ENCODE data around the gene ZNF837. TPM values are rescaled to one million over a fixed set of nuclear protein-coding genes. Genes with fewer than 3 reads are reported as not detected.
A peak's percentile ranks its signal among the peaks of the same experiment; 100 is the strongest.

Gene ZNF837
- polyA plus RNA-seq, 1 donor (not counting 4 experiments of a cell fraction or from before 2014, with no cell fraction given), result 0.29 TPM

DNA sequence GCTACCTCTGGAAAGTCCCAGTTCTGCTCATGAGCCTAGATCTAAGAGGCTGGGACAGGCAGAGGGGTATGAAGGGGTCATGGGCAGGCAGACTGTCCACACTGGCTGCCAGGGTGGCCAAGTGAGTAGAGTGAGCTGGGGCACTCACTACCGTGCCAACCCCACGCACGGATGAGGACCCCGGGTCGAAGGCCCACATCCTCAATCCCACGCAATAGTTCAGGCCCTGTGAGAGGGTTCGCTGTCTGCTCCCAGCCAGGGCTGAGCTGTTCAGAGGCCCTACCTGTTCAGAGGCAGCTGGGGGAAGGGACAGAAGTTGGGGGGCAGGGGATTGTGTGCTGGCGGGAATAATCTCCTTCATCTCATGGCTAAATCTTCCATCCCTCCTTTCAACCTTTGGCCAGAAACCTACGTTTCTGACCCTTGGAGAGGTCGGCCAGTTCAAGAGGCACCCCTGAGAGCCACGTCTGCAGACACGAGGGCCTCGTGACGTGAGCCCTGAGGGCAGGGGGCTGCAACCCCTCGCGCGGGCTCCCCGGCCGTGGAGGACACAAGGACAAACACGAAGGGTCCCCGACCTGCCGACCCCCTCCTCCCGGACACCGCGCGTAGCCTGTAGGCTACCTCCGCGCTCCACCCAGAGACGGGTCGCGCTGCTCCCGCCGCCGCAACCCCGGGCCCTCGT is 5.2 kb upstream of the ZNF837 start:
- FAIRE-seq, result no peak
- no peak for TF ChIP-seq EZH2 (IDR thresholded peaks at IDR 0.05; ENCODE audit: low read length)
- TF ChIP-seq, protein P1, sequence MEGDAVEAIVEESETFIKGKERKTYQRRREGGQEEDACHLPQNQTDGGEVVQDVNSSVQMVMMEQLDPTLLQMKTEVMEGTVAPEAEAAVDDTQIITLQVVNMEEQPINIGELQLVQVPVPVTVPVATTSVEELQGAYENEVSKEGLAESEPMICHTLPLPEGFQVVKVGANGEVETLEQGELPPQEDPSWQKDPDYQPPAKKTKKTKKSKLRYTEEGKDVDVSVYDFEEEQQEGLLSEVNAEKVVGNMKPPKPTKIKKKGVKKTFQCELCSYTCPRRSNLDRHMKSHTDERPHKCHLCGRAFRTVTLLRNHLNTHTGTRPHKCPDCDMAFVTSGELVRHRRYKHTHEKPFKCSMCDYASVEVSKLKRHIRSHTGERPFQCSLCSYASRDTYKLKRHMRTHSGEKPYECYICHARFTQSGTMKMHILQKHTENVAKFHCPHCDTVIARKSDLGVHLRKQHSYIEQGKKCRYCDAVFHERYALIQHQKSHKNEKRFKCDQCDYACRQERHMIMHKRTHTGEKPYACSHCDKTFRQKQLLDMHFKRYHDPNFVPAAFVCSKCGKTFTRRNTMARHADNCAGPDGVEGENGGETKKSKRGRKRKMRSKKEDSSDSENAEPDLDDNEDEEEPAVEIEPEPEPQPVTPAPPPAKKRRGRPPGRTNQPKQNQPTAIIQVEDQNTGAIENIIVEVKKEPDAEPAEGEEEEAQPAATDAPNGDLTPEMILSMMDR (optimal IDR thresholded peaks at IDR 0.05 in 1 of 3, IDR thresholded peaks at IDR 0.05 in 1 of 3, conservative IDR thresholded peaks at IDR 0.05 in 1 of 3; ENCODE audit: extremely low read depth in 1 of 3, insufficient read depth in 2 of 3, low read length in 3 of 3), result no peak
- DNase-seq (ENCODE audit: low read depth, low spot score), result no peak

DNA sequence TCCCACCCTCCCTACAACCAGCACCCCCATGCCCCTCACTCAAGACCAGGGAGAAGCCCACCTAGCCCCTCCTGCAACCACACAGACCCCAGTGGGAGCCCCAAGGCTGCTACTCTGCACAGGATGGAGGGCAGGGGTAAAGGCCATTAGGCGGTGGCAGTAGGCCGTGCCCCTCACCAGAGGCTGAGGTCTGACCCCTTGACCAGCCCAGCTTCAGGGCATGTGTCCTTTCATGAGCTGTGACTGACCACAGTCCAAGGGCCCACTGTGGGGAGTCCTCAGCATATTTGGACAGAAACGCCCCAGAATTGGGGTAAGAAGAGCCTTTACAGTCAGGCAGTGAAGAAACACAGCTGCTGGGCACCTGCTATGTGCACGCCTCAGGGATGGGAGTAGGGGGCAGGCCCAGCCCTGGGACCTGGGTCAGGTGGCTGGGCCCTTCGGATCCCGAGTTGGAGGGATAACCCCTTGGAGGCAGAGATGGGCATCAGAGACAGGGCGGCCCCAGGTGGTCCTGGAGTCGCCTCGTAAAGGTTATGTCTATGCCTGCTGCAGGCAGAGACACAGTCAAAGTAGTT is 4.6 kb upstream of the ZNF837 start:
- Histone ChIP-seq H3K4me3 (ENCODE audit: control insufficient read depth in 2 of 3, extremely low read depth in 1 of 3, insufficient read depth in 2 of 3, low read depth in 1 of 3, low read length in 3 of 3) (peak overlapping the region; percentile 77 to 91 (median 89)), H3K36me3 (ENCODE audit: control insufficient read depth in 2 of 2, extremely low read depth in 1 of 2, insufficient read depth in 2 of 2, low read length in 2 of 2) (peaks cover 3 to 18% of the 10 kb centered on the region in 2 experiments), H3K27me3 (ENCODE audit: control insufficient read depth, extremely low read depth, insufficient read depth, low read length) (no peaks in the 10 kb centered on the region), H4K20me1 (ENCODE audit: control insufficient read depth, extremely low read depth, insufficient read depth, low read length) (peaks cover 5% of the 10 kb centered on the region), H3K9me1 (ENCODE audit: control insufficient read depth, extremely low read depth, insufficient read depth, low read length) (no peaks in the 10 kb centered on the region), H3K79me2 (ENCODE audit: control insufficient read depth, insufficient read depth, low read length) (peaks cover 50% of the 10 kb centered on the region), H2AFZ (ENCODE audit: control insufficient read depth, low read length) (no peak overlapping the region), H3K27ac (ENCODE audit: control insufficient read depth, insufficient read depth, low read length) (peak overlapping the region; percentile 98), H3K9me3 (ENCODE audit: control insufficient read depth, low read depth, low read length) (no peaks in the 10 kb centered on the region), H3K4me1 (ENCODE audit: control insufficient read depth, extremely low read depth, insufficient read depth, low read length) (peaks cover 32% of the 10 kb centered on the region), H3K9ac (ENCODE audit: control insufficient read depth, extremely low read depth, insufficient read depth, low read length) (peak overlapping the region; percentile 99), H3K4me2 (ENCODE audit: control insufficient read depth, extremely low read depth, insufficient read depth, low read depth, low read length) (peak overlapping the region; percentile 97)
- FAIRE-seq (no peak), DNase-seq (ENCODE audit: low read depth, low spot score) (no peak)
- dilution Hi-C loops (cut with MboI; ENCODE audit: extremely low pct_ligation_motif_present, low sequenced_read_pairs), result no loop called here
- TF ChIP-seq, protein P1 (optimal IDR thresholded peaks at IDR 0.05 in 1 of 3, IDR thresholded peaks at IDR 0.05 in 1 of 3, conservative IDR thresholded peaks at IDR 0.05 in 1 of 3; ENCODE audit: extremely low read depth in 1 of 3, insufficient read depth in 2 of 3, low read length in 3 of 3), result no peak
- TF ChIP-seq EZH2 (IDR thresholded peaks at IDR 0.05; ENCODE audit: low read length), result no peak

More for the DNA sequence above, 5.2 kb upstream of the ZNF837 start:
- Histone ChIP-seq H2AFZ (ENCODE audit: control insufficient read depth, low read length) (peak overlapping the region; percentile 74), H3K9me3 (ENCODE audit: control insufficient read depth, low read depth, low read length) (no peaks in the 10 kb centered on the region), H3K27ac (ENCODE audit: control insufficient read depth, insufficient read depth, low read length) (peak overlapping the region; percentile 98), H3K4me1 (ENCODE audit: control insufficient read depth, extremely low read depth, insufficient read depth, low read length) (peaks cover 35% of the 10 kb centered on the region), H3K4me3 (ENCODE audit: control insufficient read depth in 2 of 3, extremely low read depth in 1 of 3, insufficient read depth in 2 of 3, low read depth in 1 of 3, low read length in 3 of 3) (peak overlapping the region; percentile 77 to 91 (median 89)), H3K4me2 (ENCODE audit: control insufficient read depth, extremely low read depth, insufficient read depth, low read depth, low read length) (peak overlapping the region; percentile 97), H4K20me1 (ENCODE audit: control insufficient read depth, extremely low read depth, insufficient read depth, low read length) (peaks cover 11% of the 10 kb centered on the region), H3K9me1 (ENCODE audit: control insufficient read depth, extremely low read depth, insufficient read depth, low read length) (no peaks in the 10 kb centered on the region), H3K9ac (ENCODE audit: control insufficient read depth, extremely low read depth, insufficient read depth, low read length) (peak overlapping the region; percentile 99), H3K79me2 (ENCODE audit: control insufficient read depth, insufficient read depth, low read length) (peaks cover 56% of the 10 kb centered on the region), H3K36me3 (ENCODE audit: control insufficient read depth in 2 of 2, extremely low read depth in 1 of 2, insufficient read depth in 2 of 2, low read length in 2 of 2) (peaks cover 7 to 24% of the 10 kb centered on the region in 2 experiments), H3K27me3 (ENCODE audit: control insufficient read depth, extremely low read depth, insufficient read depth, low read length) (no peaks in the 10 kb centered on the region)
- dilution Hi-C loops (cut with MboI; ENCODE audit: extremely low pct_ligation_motif_present, low sequenced_read_pairs), result no loop called here
